HUES64 (cell line): ENCODE results near the gene PPTC7.

ENCODE experiments used
- H3K27ac ChIP-seq: 2 replicates; pipeline ENCODE4 v1.7.0; 2013; ENCODE audit warnings: low read depth, low read length, inconsistent platforms
- H3K27me3 ChIP-seq: 2 replicates; pipeline ENCODE4 v1.6.1; 2013; ENCODE audit warnings: mild to moderate bottlenecking, low read length; ENCODE audit not compliant: insufficient read depth
- H3K36me3 ChIP-seq: 2 replicates; pipeline ENCODE4 v1.6.1; 2013; ENCODE audit warnings: mild to moderate bottlenecking, low read length; ENCODE audit not compliant: insufficient read depth
- H3K4me1 ChIP-seq: 2 replicates; pipeline ENCODE4 v1.6.1; 2013; ENCODE audit warnings: mild to moderate bottlenecking, low read length, moderate library complexity; ENCODE audit not compliant: insufficient read depth
- H3K4me3 ChIP-seq: 2 replicates; pipeline ENCODE4 v1.5.1; 2013; ENCODE audit warnings: mild to moderate bottlenecking, low read length, moderate library complexity
- H3K9ac ChIP-seq: 2 replicates; pipeline ENCODE4 v1.6.1; 2013; ENCODE audit warnings: mild to moderate bottlenecking, low read depth, low read length
- H3K9me3 ChIP-seq: 2 replicates; pipeline ENCODE4 v1.6.1; 2013; ENCODE audit warnings: low read depth, low read length; ENCODE audit not compliant: insufficient read depth
- WGBS: fragments of 150-250, 120-280 bp; methylation state at CpG from one replicate; pipeline ENCODE4 v1.1.7; 2013; ENCODE audit warnings: missing lambda C conversion rate; 5-methylcytosine and 5-hydroxymethylcytosine counted together

The PPTC7 gene

GRCh38 chr12:110501752-110502738 is 81.1 kb downstream of the PPTC7 start, which contains the start of the genes RAD9B and VPS29:
TSS of gene RAD9B (plus strand) at chr12:110502331. CDS start at chr12:110502338, 7 bp downstream.
TSS of gene VPS29 (minus strand) at chr12:110502111. CDS start at chr12:110502051, 60 bp downstream.
- 13% methylated on average over 61 of the region's 61 CpGs for WGBS
- Histone ChIP-seq H3K9ac (peak within 1 kb of the TSS; percentile 82), H3K4me1 (no peaks in the 10 kb centered on the region), H3K27me3 (peaks cover 18% of the 10 kb centered on the region), H3K9me3 (peaks cover 7% of the 10 kb centered on the region; the same call in 1 of the 2 replicates), H3K27ac (peak within 1 kb of the TSS; percentile 65), H3K4me3 (peak within 1 kb of the TSS; percentile 94), H3K36me3 (peaks cover 13% of the 10 kb centered on the region)

DNA sequence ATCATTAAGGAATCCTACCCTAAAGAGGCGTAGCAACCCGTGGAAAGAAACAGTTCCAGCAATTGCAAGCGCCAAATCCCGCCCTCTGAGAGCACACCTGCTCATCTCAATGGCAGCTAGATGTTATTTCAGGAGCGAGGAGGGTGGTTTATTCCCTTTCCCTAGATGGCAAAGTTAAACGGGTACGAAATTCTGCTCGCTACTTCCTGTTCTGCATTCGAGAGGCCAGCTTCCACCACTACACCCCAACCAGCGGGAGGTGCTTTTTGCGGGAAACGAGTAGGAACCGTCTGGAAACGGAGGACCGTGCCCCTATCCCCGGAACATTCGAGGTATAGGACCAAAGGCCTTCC is 81.7 kb downstream of the PPTC7 start:
- Histone ChIP-seq H3K4me1 (no peaks in the 10 kb centered on the region), H3K4me3 (peak overlapping the region; percentile 94), H3K27ac (peak overlapping the region; percentile 65), H3K36me3 (peaks cover 19% of the 10 kb centered on the region), H3K9ac (peak overlapping the region; percentile 82), H3K9me3 (peaks cover 7% of the 10 kb centered on the region; the same call in 1 of the 2 replicates), H3K27me3 (peaks cover 18% of the 10 kb centered on the region)
- 1% methylated on average over 17 of the region's 17 CpGs for WGBS

DNA sequence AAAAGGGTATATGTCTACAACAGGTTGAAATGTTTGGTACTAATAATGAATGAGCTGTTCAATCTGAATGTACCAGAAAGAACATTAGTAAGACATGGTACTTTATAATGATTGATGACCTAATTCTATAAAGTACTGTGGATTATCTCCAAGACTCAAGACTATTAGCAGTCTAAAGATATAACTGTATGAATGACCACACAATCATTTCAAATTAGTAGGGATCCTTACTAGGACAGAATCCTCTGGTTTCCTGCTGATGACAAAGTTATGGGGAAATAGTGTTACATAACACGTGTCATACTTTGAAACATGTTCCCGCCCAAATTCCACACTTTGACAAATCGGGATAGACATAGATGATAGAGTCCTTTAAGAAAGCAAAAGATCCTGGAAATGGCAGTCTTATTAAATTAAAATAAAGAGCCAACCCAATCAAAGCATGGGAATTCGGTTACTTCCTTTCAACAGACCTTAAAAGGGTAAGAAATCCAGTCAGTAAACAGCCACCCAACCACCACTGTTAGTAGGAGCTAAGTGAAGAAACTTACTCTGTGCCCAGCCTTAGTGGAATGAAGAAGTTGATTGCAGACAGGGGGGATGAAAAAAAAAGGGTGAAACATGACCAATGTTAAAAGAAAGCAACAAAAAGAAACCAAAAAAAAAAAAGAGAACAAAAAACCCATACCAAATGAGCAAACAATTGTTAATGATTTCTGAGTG is 84.0 kb downstream of the PPTC7 start:
- no peak overlapping the region for H3K27ac ChIP-seq

More for the DNA sequence above, 84.0 kb downstream of the PPTC7 start:
- Histone ChIP-seq H3K27me3 (peaks cover 16% of the 10 kb centered on the region), H3K9ac (no peak overlapping the region), H3K4me3 (no peak overlapping the region), H3K9me3 (peaks cover 7% of the 10 kb centered on the region; the same call in 1 of the 2 replicates), H3K36me3 (peaks cover 35% of the 10 kb centered on the region), H3K4me1 (no peaks in the 10 kb centered on the region)
- WGBS = 98% methylated on average over 4 of the region's 4 CpGs
